MM.1S (cell line): ENCODE results near the gene BTBD9.

Source experiments
- DNase-seq: peaks from one replicate; pipeline ENCODE4 v3.0.0-alpha.2; 2015
- H2AFZ ChIP-seq: fragments of 300-600 bp; sonication (generic); 2 replicates; pipeline ENCODE4 v1.6.0; 2016; ENCODE audit warnings: antibody characterized with exemption, low read length
- H3F3A ChIP-seq: fragments of 300-600 bp; sonication (generic); 2 replicates; pipeline ENCODE4 v1.6.1; 2016; ENCODE audit warnings: mild to moderate bottlenecking, antibody characterized with exemption, low read length, moderate library complexity, mixed read lengths; ENCODE audit not compliant: insufficient read depth
- H3K27ac ChIP-seq: fragments of 300-600 bp; sonication (generic); 2 replicates; pipeline ENCODE4 v1.5.1; 2016; ENCODE audit warnings: mild to moderate bottlenecking, low read length
- H3K27me3 ChIP-seq: fragments of 300-600 bp; sonication (generic); replicated peaks from 2 replicates; pipeline ENCODE4 v1.6.0; 2016; ENCODE audit warnings: low read length; ENCODE audit not compliant: insufficient read depth
- H3K36me3 ChIP-seq: fragments of 300-600 bp; sonication (generic); replicated peaks from 2 replicates; pipeline ENCODE4 v1.6.1; 2016; ENCODE audit warnings: mild to moderate bottlenecking, low read length, mixed read lengths; ENCODE audit not compliant: insufficient read depth
- H3K4me1 ChIP-seq: fragments of 300-600 bp; sonication (generic); 2 replicates; pipeline ENCODE4 v1.6.1; 2016; ENCODE audit warnings: low read length, mixed read lengths
- H3K4me2 ChIP-seq: fragments of 300-600 bp; sonication (generic); 2 replicates; pipeline ENCODE4 v1.6.0; 2016; ENCODE audit warnings: low read depth, low read length
- H3K4me3 ChIP-seq: fragments of 300-600 bp; sonication (generic); 2 replicates; pipeline ENCODE4 v1.5.1; 2016; ENCODE audit warnings: low read length, mixed read lengths
- H3K79me2 ChIP-seq: fragments of 300-600 bp; sonication (generic); 2 replicates; pipeline ENCODE4 v1.6.1; 2016; ENCODE audit warnings: mixed run types, low read length, mixed read lengths
- H3K9ac ChIP-seq: fragments of 300-600 bp; sonication (generic); 2 replicates; pipeline ENCODE4 v1.6.1; 2016; ENCODE audit warnings: low read length, mixed read lengths
- H3K9me2 ChIP-seq: fragments of 300-600 bp; sonication (generic); replicated peaks from 2 replicates; pipeline ENCODE4 v1.6.1; 2016; ENCODE audit warnings: mild to moderate bottlenecking, low read length, mixed read lengths; ENCODE audit not compliant: insufficient read depth
- H3K9me3 ChIP-seq: fragments of 300-600 bp; sonication (generic); replicated peaks from 2 replicates; pipeline ENCODE4 v1.6.1; 2016; ENCODE audit warnings: mild to moderate bottlenecking, low read length, mixed read lengths; ENCODE audit not compliant: insufficient read depth
- H4K20me1 ChIP-seq: fragments of 300-600 bp; sonication (generic); 2 replicates; pipeline ENCODE4 v1.6.1; 2016; ENCODE audit warnings: mild to moderate bottlenecking, low read length, moderate library complexity, mixed read lengths; ENCODE audit not compliant: insufficient read depth
- EZH2 ChIP-seq: fragments of 300-600 bp; sonication (generic); optimal IDR thresholded peaks from 2 replicates; pipeline ENCODE3; 2017; ENCODE audit warnings: low read depth, mild to moderate bottlenecking, antibody characterized with exemption, low read length, mixed read lengths
- EZH2phosphoT487 ChIP-seq: fragments of 300-600 bp; sonication (generic); IDR thresholded peaks from 2 replicates; pipeline ENCODE4 v1.6.1; 2018; ENCODE audit warnings: antibody characterized with exemption, low read length
- TF ChIP-seq, protein P1 (sequence below): fragments of 300-600 bp; sonication (generic); IDR thresholded peaks from 2 replicates; pipeline ENCODE4 v1.5.1; 2016; ENCODE audit warnings: antibody characterized with exemption, low read length, mixed read lengths

BTBD9 gene

DNA sequence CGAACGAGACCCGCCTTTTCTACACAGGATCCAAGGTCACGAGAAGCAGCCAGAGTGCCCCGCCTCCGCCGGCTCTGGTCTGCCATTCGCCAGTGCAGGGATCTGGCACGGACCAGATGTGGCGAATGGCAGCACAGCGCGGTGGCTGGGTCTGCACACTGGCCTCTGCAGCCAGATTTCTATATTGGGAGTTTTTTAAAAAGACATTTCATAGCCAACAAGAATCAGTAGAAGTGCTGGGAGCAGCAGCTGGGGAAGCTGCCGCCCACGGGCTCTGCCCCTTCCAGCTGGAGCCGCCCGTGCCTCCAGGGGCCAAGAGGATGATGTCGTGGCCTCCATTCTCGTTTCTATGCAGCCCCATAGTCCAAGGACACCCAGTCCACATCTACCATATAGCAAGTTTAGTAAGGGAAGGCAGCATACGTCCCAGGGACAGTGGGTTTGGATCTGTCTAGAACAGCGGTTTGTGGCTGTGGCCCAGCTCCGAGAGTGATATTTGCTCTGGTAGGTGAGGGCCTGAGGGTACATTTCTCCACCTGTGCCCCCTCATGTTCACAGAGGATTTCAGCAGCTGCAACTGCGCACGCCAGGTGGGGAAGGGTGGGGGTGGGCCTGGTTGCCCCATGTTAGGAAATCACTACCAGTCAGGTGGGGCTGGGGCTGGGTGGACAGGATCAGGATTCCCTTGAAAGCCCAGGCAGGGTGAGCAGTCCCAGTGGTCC lies 486.5 kb downstream of the BTBD9 start:
- no peak overlapping the region for H3K4me2 ChIP-seq
- H3K9me2 ChIP-seq: no peaks in the 10 kb centered on the region
- no peak overlapping the region for H2AFZ ChIP-seq
- no peak for TF ChIP-seq EZH2phosphoT487
- TF ChIP-seq, protein P1, sequence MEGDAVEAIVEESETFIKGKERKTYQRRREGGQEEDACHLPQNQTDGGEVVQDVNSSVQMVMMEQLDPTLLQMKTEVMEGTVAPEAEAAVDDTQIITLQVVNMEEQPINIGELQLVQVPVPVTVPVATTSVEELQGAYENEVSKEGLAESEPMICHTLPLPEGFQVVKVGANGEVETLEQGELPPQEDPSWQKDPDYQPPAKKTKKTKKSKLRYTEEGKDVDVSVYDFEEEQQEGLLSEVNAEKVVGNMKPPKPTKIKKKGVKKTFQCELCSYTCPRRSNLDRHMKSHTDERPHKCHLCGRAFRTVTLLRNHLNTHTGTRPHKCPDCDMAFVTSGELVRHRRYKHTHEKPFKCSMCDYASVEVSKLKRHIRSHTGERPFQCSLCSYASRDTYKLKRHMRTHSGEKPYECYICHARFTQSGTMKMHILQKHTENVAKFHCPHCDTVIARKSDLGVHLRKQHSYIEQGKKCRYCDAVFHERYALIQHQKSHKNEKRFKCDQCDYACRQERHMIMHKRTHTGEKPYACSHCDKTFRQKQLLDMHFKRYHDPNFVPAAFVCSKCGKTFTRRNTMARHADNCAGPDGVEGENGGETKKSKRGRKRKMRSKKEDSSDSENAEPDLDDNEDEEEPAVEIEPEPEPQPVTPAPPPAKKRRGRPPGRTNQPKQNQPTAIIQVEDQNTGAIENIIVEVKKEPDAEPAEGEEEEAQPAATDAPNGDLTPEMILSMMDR: no peak
- TF ChIP-seq EZH2: no peak
- no peak for DNase-seq
- H3K79me2 ChIP-seq: no peaks in the 10 kb centered on the region
- no peaks in the 10 kb centered on the region for H3K4me1 ChIP-seq
- H3K36me3 ChIP-seq: no peaks in the 10 kb centered on the region
- H3F3A ChIP-seq: no peaks in the 10 kb centered on the region
- no peak overlapping the region for H3K4me3 ChIP-seq
- no peaks in the 10 kb centered on the region for H3K27me3 ChIP-seq
- H3K9ac ChIP-seq: no peak overlapping the region
- H3K9me3 ChIP-seq: no peaks in the 10 kb centered on the region
- no peak overlapping the region for H3K27ac ChIP-seq
- no peaks in the 10 kb centered on the region for H4K20me1 ChIP-seq

DNA sequence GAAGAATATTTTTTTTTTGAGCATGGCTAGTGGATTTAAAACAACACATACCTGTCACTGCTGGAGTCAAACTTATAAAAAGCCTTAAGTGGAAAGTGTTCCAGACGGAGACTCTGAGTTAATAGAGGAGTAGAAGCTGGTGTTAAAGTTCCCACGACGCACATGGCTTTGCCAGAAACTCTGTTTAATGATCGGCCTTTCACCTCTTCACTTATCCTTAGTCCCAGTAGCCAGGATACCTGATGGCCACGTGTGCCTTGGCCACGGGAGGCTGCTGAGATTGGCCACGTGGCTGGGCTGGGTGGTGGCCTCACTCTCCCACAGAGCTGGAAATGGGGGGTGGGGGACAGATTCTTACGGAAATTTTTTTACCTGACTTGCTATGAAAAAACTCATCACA lies 487.1 kb downstream of the BTBD9 start:
- H3K36me3 ChIP-seq: no peaks in the 10 kb centered on the region
- no peaks in the 10 kb centered on the region for H3K27me3 ChIP-seq
- H3F3A ChIP-seq: no peaks in the 10 kb centered on the region
- no peak for DNase-seq
- no peak overlapping the region for H3K4me3 ChIP-seq
- no peaks in the 10 kb centered on the region for H4K20me1 ChIP-seq
- TF ChIP-seq, protein P1: no peak
- TF ChIP-seq EZH2 (no peak), EZH2phosphoT487 (no peak)
- no peak overlapping the region for H3K27ac ChIP-seq
- H3K4me2 ChIP-seq: no peak overlapping the region
- H2AFZ ChIP-seq: no peak overlapping the region
- no peaks in the 10 kb centered on the region for H3K9me2 ChIP-seq
- H3K9ac ChIP-seq: no peak overlapping the region
- no peaks in the 10 kb centered on the region for H3K9me3 ChIP-seq
- no peaks in the 10 kb centered on the region for H3K4me1 ChIP-seq
- H3K79me2 ChIP-seq: no peaks in the 10 kb centered on the region

DNA sequence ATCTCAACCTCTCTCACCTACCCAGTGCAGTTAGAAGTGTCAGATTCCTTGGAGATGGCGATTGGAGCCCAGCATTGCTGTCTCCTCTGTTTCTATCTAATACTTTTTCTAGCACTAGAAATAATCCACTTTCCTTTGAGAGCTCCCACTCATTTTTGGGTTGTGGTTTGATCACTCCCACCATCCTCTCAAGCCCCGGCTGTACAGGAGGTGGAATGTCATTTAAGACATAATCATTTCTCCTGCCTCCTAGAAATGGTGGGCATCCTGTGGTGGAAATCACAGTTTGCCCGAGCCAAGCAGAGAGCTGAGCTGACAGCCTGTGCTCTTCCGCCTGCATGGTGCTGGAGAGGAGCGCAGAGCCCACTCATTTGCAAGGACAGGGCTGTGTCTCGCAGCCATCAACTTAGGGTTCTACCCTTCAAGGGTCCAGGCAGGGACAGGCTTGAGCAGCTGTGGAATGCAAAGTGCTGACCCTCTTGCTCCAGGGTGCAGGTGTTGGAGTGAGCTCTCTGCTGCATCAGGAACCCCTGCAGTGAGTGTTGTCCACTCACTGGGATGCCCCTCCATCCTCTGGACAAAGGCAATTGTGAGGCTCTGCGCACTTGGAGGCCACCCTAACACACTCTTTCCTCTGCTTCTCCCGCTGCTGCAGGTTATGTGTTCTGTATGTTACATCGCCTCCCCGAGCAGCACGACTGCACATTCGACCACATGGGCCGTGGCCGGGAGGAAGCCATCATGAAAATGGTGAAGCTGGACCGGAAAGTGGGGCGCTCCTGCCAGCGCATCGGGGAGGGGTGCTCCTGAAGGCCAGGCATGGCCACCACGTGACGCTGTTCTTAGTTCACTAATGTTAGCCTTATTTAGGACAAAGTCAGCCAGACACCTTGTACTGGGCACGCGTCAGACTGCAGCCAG lies 487.9 kb downstream of the BTBD9 start:
- DNase-seq: no peak
- H3K4me1 ChIP-seq: no peaks in the 10 kb centered on the region
- no peak overlapping the region for H3K27ac ChIP-seq
- H4K20me1 ChIP-seq: no peaks in the 10 kb centered on the region
- H3K4me2 ChIP-seq: no peak overlapping the region
- H3K36me3 ChIP-seq: no peaks in the 10 kb centered on the region
- no peak overlapping the region for H3K9ac ChIP-seq
- H3K9me3 ChIP-seq: no peaks in the 10 kb centered on the region
- H3K27me3 ChIP-seq: no peaks in the 10 kb centered on the region
- TF ChIP-seq, protein P1: no peak
- TF ChIP-seq EZH2phosphoT487 (no peak), EZH2 (no peak)
- no peaks in the 10 kb centered on the region for H3K9me2 ChIP-seq
- no peak overlapping the region for H3K4me3 ChIP-seq
- H3K79me2 ChIP-seq: no peaks in the 10 kb centered on the region
- no peak overlapping the region for H2AFZ ChIP-seq
- H3F3A ChIP-seq: no peaks in the 10 kb centered on the region
